Left ventricle myocardium inferior (tissue), 1 donor: ENCODE results near the gene PFKP. TPM values are rescaled to one million over a fixed set of nuclear protein-coding genes. Genes with fewer than 3 reads are reported as not detected.

Experiments used
- DNase-seq: peaks from one replicate; pipeline ENCODE4 v3.0.0-alpha.2; 2020
- H3K27ac ChIP-seq: fragments of 200-600 bp; replicated peaks from 2 replicates; pipeline ENCODE4 v1.8.0; 2021
- H3K27me3 ChIP-seq: fragments of 200-600 bp; 2 replicates; pipeline ENCODE4 v1.8.0; 2021; ENCODE audit warnings: low read depth
- H3K36me3 ChIP-seq: fragments of 200-600 bp; 2 replicates; pipeline ENCODE4 v1.8.0; 2021
- H3K4me1 ChIP-seq: fragments of 200-600 bp; 2 replicates; pipeline ENCODE4 v1.8.0; 2021
- H3K4me3 ChIP-seq: fragments of 200-600 bp; 2 replicates; pipeline ENCODE4 v1.8.0; 2021; ENCODE audit warnings: mild to moderate bottlenecking, moderate library complexity
- H3K9me3 ChIP-seq: fragments of 200-600 bp; replicated peaks from 2 replicates; pipeline ENCODE4 v1.8.0; 2021
- CTCF ChIP-seq: fragments of 200-600 bp; IDR thresholded peaks from 2 replicates; pipeline ENCODE4 v1.8.0; 2021; ENCODE audit warnings: antibody characterized with exemption, mild to moderate bottlenecking, borderline replicate concordance
- intact Hi-C: fragments of 100-400 bp; cut with micrococcal nuclease; formaldehyde crosslinking; loops from one replicate; pipeline ENCODE4 v1.11.0; 2022
- total RNA-seq: library from RNA; stranded (reverse); fragmentation: NEBNext Ultra II Directional; extraction: Animal tissue kit (Norgen Biotek cat#: 25700); gene quantifications from one replicate; pipeline ENCODE4 v1.2.1, GENCODE V29; 2021
- donor health status: DM: no; HTN: yes; CAD: no; lungs with severe emphysema.

Gene PFKP
- total RNA-seq, 1 donor from 2014 or later = 206 TPM

- H3K27ac ChIP-seq = no peak overlapping the region
- DNase-seq = no peak
- no peak overlapping the region for H3K4me3 ChIP-seq
- intact Hi-C loops = no loop called here
- peaks cover 58% of the 10 kb centered on the region for H3K36me3 ChIP-seq
- no peak for TF ChIP-seq CTCF
- peaks cover 48% of the 10 kb centered on the region for H3K4me1 ChIP-seq
- no peaks in the 10 kb centered on the region for H3K9me3 ChIP-seq
- H3K27me3 ChIP-seq = no peaks in the 10 kb centered on the region
Measured at GRCh38 chr10:3113343-3113720, 46.0 kb downstream of the PFKP start.

DNA sequence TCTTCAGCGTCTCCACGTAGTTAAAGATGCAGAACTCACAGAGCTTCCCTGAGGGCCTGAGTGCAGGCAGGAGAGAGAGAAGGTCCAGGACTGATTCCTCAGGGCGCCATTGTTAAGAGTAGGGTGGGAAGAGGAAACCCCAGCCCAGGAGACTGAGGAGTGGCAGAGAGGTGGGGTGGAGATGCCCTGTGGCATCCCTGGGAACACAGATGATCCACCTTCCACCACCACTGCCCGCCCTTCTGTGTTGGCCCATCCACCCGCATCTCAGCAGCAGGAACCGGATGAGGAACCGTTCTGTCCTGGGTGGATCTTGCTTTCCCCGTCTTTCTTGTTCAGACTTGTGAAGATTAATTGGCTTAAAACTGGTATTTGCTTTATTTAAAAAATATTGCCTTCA, 48.3 kb downstream of the PFKP start:
- H3K4me3 ChIP-seq = no peak overlapping the region
- no peak overlapping the region for H3K27ac ChIP-seq
- H3K36me3 ChIP-seq = peaks cover 58% of the 10 kb centered on the region
- H3K4me1 ChIP-seq = peaks cover 28% of the 10 kb centered on the region
- intact Hi-C loops = no loop called here
- no peak for DNase-seq
- H3K27me3 ChIP-seq = no peaks in the 10 kb centered on the region
- TF ChIP-seq CTCF = no peak
- no peaks in the 10 kb centered on the region for H3K9me3 ChIP-seq

DNA sequence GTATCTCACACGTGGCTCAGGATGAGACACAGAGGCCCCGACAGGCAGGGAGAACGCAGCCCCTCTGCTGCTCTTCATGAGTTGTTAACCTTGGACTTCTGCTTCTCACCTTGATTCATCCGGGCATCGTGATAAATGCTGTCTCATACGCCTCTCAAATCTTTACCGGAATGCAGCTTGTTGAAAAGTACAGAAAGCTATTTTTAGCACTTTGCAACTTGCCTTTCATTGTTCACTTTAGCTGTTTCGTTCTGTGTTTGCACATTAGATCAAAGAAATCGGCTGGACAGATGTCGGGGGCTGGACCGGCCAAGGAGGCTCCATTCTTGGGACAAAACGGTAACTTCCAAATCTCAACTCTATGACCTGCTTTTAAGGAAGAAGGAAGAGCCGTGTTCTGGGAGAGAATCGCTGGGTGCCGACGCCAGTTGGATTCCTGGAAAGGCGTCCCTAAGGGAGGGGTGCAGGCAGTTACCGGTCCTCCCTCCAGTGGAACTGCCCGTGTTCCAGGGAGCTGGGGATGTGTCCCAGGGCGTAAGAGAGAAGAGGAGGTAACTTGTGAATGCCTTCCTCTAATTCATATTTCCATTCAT, 49.3 kb downstream of the PFKP start:
- Histone ChIP-seq H3K27me3 (no peaks in the 10 kb centered on the region), H3K9me3 (no peaks in the 10 kb centered on the region), H3K27ac (peak overlapping the region; percentile 31), H3K4me3 (no peak overlapping the region), H3K36me3 (peaks cover 63% of the 10 kb centered on the region), H3K4me1 (peaks cover 19% of the 10 kb centered on the region)
- DNase-seq = no peak
- intact Hi-C loops = no loop called here
- no peak for TF ChIP-seq CTCF

- Histone ChIP-seq H3K27ac (no peak overlapping the region), H3K9me3 (no peaks in the 10 kb centered on the region), H3K4me3 (no peak overlapping the region), H3K4me1 (peaks cover 11% of the 10 kb centered on the region), H3K27me3 (no peaks in the 10 kb centered on the region), H3K36me3 (peaks cover 65% of the 10 kb centered on the region)
- intact Hi-C loops = no loop called here
- no peak for DNase-seq
- TF ChIP-seq CTCF = no peak
Measured at GRCh38 chr10:3117486-3117885, 50.1 kb downstream of the PFKP start.

- peaks cover 62% of the 10 kb centered on the region for H3K36me3 ChIP-seq
- H3K27ac ChIP-seq = no peak overlapping the region
- DNase-seq = no peak
- TF ChIP-seq CTCF = no peak
- intact Hi-C loops = no loop called here
- peaks cover 19% of the 10 kb centered on the region for H3K4me1 ChIP-seq
- H3K27me3 ChIP-seq = no peaks in the 10 kb centered on the region
- no peaks in the 10 kb centered on the region for H3K9me3 ChIP-seq
- no peak overlapping the region for H3K4me3 ChIP-seq
Measured at GRCh38 chr10:3118641-3119091, 51.3 kb downstream of the PFKP start.
